Retinal pigment epithelial cell (primary cell): ENCODE data around the gene COPZ2.

Experiments
- DNase-seq: peaks from one replicate; pipeline ENCODE4 v3.0.0-alpha.2; 2010; ENCODE audit warnings: low read depth
- H3K4me3 ChIP-seq: 2 replicates; pipeline ENCODE4 v1.5.1; 2011; ENCODE audit warnings: mild to moderate bottlenecking, low read length, control low read depth, moderate library complexity
- CTCF ChIP-seq: conservative IDR thresholded peaks from 2 replicates; pipeline ENCODE4 v1.5.1; 2011; ENCODE audit warnings: low read depth, low read length, control low read depth, inconsistent platforms

Gene COPZ2

GRCh38 chr17:47982645-47983390 lies 54.8 kb downstream of the COPZ2 start:
- no peak for DNase-seq
- TF ChIP-seq CTCF: no peak
- no peak overlapping the region for H3K4me3 ChIP-seq

GRCh38 chr17:47982091-47982617 lies 55.4 kb downstream of the COPZ2 start:
- no peak for TF ChIP-seq CTCF
- H3K4me3 ChIP-seq: no peak overlapping the region
- DNase-seq: no peak

- H3K4me3 ChIP-seq: no peak overlapping the region
- TF ChIP-seq CTCF: no peak
- DNase-seq: no peak
Measured at GRCh38 chr17:47981462-47981861, 56.1 kb downstream of the COPZ2 start.

GRCh38 chr17:47980541-47980940 lies 57.1 kb downstream of the COPZ2 start:
- TF ChIP-seq CTCF: no peak
- no peak for DNase-seq
- no peak overlapping the region for H3K4me3 ChIP-seq

- no peak for DNase-seq
- TF ChIP-seq CTCF: peak; percentile 78
- H3K4me3 ChIP-seq: no peak overlapping the region
Measured at GRCh38 chr17:47978324-47978723, 59.3 kb downstream of the COPZ2 start.
